Mucosa of rectum (tissue), 2 donors: ENCODE results near the gene SMARCD3.

Experiments used
- H3K27ac ChIP-seq, 2 donors: one replicate each; pipeline ENCODE4 v1.7.0; 2013; ENCODE audit warnings: inconsistent platforms in 2 of 2, low read depth in 2 of 2, low read length in 2 of 2
- H3K27me3 ChIP-seq, 2 donors: one replicate each; pipeline ENCODE4 v1.7.0; 2013; ENCODE audit warnings: low read length in 2 of 2; ENCODE audit not compliant: control insufficient read depth in 2 of 2, insufficient read depth in 2 of 2
- H3K36me3 ChIP-seq, 2 donors: one replicate each; pipeline ENCODE4 v1.7.0; 2013; ENCODE audit warnings: low read length in 2 of 2; ENCODE audit not compliant: control insufficient read depth in 2 of 2, insufficient read depth in 2 of 2
- H3K4me1 ChIP-seq, 2 donors: one replicate each; pipeline ENCODE4 v1.7.0; 2013; ENCODE audit warnings: low read length in 2 of 2, mild to moderate bottlenecking in 1 of 2; ENCODE audit not compliant: control insufficient read depth in 2 of 2, insufficient read depth in 2 of 2
- H3K4me3 ChIP-seq, 2 donors: one replicate each; pipeline ENCODE4 v1.7.0; 2013; ENCODE audit warnings: low read length in 2 of 2
- H3K9ac ChIP-seq, 2 donors: one replicate each; pipeline ENCODE4 v1.7.0; 2013; ENCODE audit warnings: low read length in 2 of 2, low read depth in 1 of 2, mild to moderate bottlenecking in 1 of 2
- H3K9me3 ChIP-seq, 2 donors: one replicate each; pipeline ENCODE4 v1.7.0; 2013; ENCODE audit warnings: low read length in 2 of 2; ENCODE audit not compliant: control insufficient read depth in 2 of 2
- donor health status: healthy.
- donor health status: Normal muscosa, but diverticular disease.

The SMARCD3 gene

GRCh38 chr7:151191544-151191943 lies 57.0 kb downstream of the SMARCD3 start:
- Histone ChIP-seq H3K4me3 (no peak overlapping the region), H3K9ac (no peak overlapping the region), H3K36me3 (no peaks in the 10 kb centered on the region), H3K4me1 (no peaks in the 10 kb centered on the region), H3K9me3 (no peaks in the 10 kb centered on the region), H3K27me3 (peaks cover 6 to 18% of the 10 kb centered on the region in 2 donors), H3K27ac (no peak overlapping the region)

GRCh38 chr7:151189038-151189437 lies 59.5 kb downstream of the SMARCD3 start:
- H3K4me1 ChIP-seq, result no peaks in the 10 kb centered on the region
- H3K9me3 ChIP-seq, result no peaks in the 10 kb centered on the region
- H3K36me3 ChIP-seq, result no peaks in the 10 kb centered on the region
- H3K27ac ChIP-seq, result no peak overlapping the region
- no peak overlapping the region for H3K4me3 ChIP-seq
- H3K9ac ChIP-seq, result no peak overlapping the region
- H3K27me3 ChIP-seq, result peaks cover 0 to 3% of the 10 kb centered on the region in 2 donors
